ENCODE data around the gene ST8SIA5.

ST8SIA5 gene

DNA sequence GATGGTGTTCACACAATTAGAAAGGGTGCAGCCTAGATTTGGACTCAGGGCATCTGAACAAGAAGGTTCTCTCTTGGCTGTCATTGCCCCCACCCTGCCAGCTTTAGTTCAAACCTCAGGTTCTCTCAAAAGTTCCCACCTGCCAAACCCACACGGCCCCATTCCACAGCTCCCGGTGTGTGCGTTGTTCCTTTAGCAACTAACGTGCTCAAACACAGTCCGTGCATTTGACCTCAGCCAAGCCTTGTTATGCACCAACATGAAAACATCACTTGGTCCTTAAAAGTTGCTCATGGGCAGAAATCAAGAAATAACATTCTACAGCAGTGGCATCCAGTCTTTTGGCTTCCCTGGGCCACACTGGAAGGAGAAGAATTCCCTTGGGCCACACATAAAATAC lies 131.8 kb downstream of the ST8SIA5 start:
- TF ChIP-seq, protein P1, sequence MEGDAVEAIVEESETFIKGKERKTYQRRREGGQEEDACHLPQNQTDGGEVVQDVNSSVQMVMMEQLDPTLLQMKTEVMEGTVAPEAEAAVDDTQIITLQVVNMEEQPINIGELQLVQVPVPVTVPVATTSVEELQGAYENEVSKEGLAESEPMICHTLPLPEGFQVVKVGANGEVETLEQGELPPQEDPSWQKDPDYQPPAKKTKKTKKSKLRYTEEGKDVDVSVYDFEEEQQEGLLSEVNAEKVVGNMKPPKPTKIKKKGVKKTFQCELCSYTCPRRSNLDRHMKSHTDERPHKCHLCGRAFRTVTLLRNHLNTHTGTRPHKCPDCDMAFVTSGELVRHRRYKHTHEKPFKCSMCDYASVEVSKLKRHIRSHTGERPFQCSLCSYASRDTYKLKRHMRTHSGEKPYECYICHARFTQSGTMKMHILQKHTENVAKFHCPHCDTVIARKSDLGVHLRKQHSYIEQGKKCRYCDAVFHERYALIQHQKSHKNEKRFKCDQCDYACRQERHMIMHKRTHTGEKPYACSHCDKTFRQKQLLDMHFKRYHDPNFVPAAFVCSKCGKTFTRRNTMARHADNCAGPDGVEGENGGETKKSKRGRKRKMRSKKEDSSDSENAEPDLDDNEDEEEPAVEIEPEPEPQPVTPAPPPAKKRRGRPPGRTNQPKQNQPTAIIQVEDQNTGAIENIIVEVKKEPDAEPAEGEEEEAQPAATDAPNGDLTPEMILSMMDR (IDR thresholded peaks at IDR 0.05; ENCODE audit: low read depth, low read length, poor library complexity, severe bottlenecking): no peak
- TF ChIP-seq EZH2phosphoT487 (IDR thresholded peaks at IDR 0.05; ENCODE audit: borderline replicate concordance, low read length): no peak
- no peaks in the 10 kb centered on the region for H3K27me3 ChIP-seq (ENCODE audit: control insufficient read depth, low read length)
- H3K27ac ChIP-seq (ENCODE audit: low read depth, low read length): no peak overlapping the region
- H4K20me1 ChIP-seq (ENCODE audit: control insufficient read depth, insufficient read depth, low read depth, low read length): no peaks in the 10 kb centered on the region
- no peaks in the 10 kb centered on the region for H3K9me3 ChIP-seq (ENCODE audit: control insufficient read depth, insufficient read depth, low read length)
- H3K4me1 ChIP-seq (ENCODE audit: control insufficient read depth, low read length): peaks cover 4% of the 10 kb centered on the region; the same call in 1 of the 2 replicates
- no peak overlapping the region for H3K4me3 ChIP-seq (ENCODE audit: low read length)
- no peak overlapping the region for H3K4me2 ChIP-seq (ENCODE audit: low read length)
- no peaks in the 10 kb centered on the region for H3F3A ChIP-seq (ENCODE audit: control insufficient read depth, insufficient read depth)
- H3K9me2 ChIP-seq (replicated peaks; ENCODE audit: control insufficient read depth, low read length): no peaks in the 10 kb centered on the region
- no peaks in the 10 kb centered on the region for H3K36me3 ChIP-seq (ENCODE audit: control insufficient read depth, low read length)
- H3K79me2 ChIP-seq (ENCODE audit: control insufficient read depth, low read length): no peaks in the 10 kb centered on the region

- no peaks in the 10 kb centered on the region for H3K79me2 ChIP-seq (ENCODE audit: control insufficient read depth, low read length)
- H3K9me2 ChIP-seq (replicated peaks; ENCODE audit: control insufficient read depth, low read length): no peaks in the 10 kb centered on the region
- H3K36me3 ChIP-seq (ENCODE audit: control insufficient read depth, low read length): no peaks in the 10 kb centered on the region
- TF ChIP-seq, protein P1 (IDR thresholded peaks at IDR 0.05; ENCODE audit: low read depth, low read length, poor library complexity, severe bottlenecking): no peak
- TF ChIP-seq EZH2phosphoT487 (IDR thresholded peaks at IDR 0.05; ENCODE audit: borderline replicate concordance, low read length): no peak
- H3K4me1 ChIP-seq (ENCODE audit: control insufficient read depth, low read length): peaks cover 4% of the 10 kb centered on the region; the same call in 1 of the 2 replicates
- no peak overlapping the region for H3K27ac ChIP-seq (ENCODE audit: low read depth, low read length)
- H3K4me3 ChIP-seq (ENCODE audit: low read length): no peak overlapping the region
- no peaks in the 10 kb centered on the region for H3K9me3 ChIP-seq (ENCODE audit: control insufficient read depth, insufficient read depth, low read length)
- H3K4me2 ChIP-seq (ENCODE audit: low read length): no peak overlapping the region
- no peaks in the 10 kb centered on the region for H3F3A ChIP-seq (ENCODE audit: control insufficient read depth, insufficient read depth)
- H4K20me1 ChIP-seq (ENCODE audit: control insufficient read depth, insufficient read depth, low read depth, low read length): no peaks in the 10 kb centered on the region
- H3K27me3 ChIP-seq (ENCODE audit: control insufficient read depth, low read length): no peaks in the 10 kb centered on the region
Observed at GRCh38 chr18:46624127-46624526, 132.7 kb downstream of the ST8SIA5 start.

- no peaks in the 10 kb centered on the region for H3K36me3 ChIP-seq (ENCODE audit: control insufficient read depth, low read length)
Observed at GRCh38 chr18:46623541-46623940, 133.3 kb downstream of the ST8SIA5 start.

More at GRCh38 chr18:46623541-46623940, 133.3 kb downstream of the ST8SIA5 start:
- Histone ChIP-seq H3K9me2 (replicated peaks; ENCODE audit: control insufficient read depth, low read length) (no peaks in the 10 kb centered on the region), H4K20me1 (ENCODE audit: control insufficient read depth, insufficient read depth, low read depth, low read length) (no peaks in the 10 kb centered on the region), H3K4me2 (ENCODE audit: low read length) (no peak overlapping the region), H3K4me1 (ENCODE audit: control insufficient read depth, low read length) (peaks cover 4% of the 10 kb centered on the region; the same call in 1 of the 2 replicates), H3K9me3 (ENCODE audit: control insufficient read depth, insufficient read depth, low read length) (no peaks in the 10 kb centered on the region), H3F3A (ENCODE audit: control insufficient read depth, insufficient read depth) (no peaks in the 10 kb centered on the region), H3K79me2 (ENCODE audit: control insufficient read depth, low read length) (no peaks in the 10 kb centered on the region), H3K27ac (ENCODE audit: low read depth, low read length) (no peak overlapping the region), H3K27me3 (ENCODE audit: control insufficient read depth, low read length) (no peaks in the 10 kb centered on the region), H3K4me3 (ENCODE audit: low read length) (no peak overlapping the region)
- TF ChIP-seq, protein P1 (IDR thresholded peaks at IDR 0.05; ENCODE audit: low read depth, low read length, poor library complexity, severe bottlenecking): no peak
- TF ChIP-seq EZH2phosphoT487 (IDR thresholded peaks at IDR 0.05; ENCODE audit: borderline replicate concordance, low read length): no peak
